H9 (cell line): ENCODE results near the gene AKT1S1. TPM values are rescaled to one million over a fixed set of nuclear protein-coding genes. Genes with fewer than 3 reads are reported as not detected.

Experiments
- DNase-seq: peaks from one replicate; pipeline ENCODE4 v3.0.0-alpha.2; 2017
- H2AFZ ChIP-seq: one replicate; pipeline ENCODE4 v1.6.1; 2013; ENCODE audit warnings: mild to moderate bottlenecking, low read length, control low read depth, moderate library complexity
- H2AK5ac ChIP-seq: 2 replicates; pipeline ENCODE4 v1.6.1; 2013; ENCODE audit warnings: low read length, control low read depth, mixed read lengths; ENCODE audit not compliant: insufficient read length
- H2BK120ac ChIP-seq: one replicate; pipeline ENCODE4 v1.6.1; 2013; ENCODE audit warnings: low read depth, mild to moderate bottlenecking, low read length, control low read depth, inconsistent platforms; ENCODE audit not compliant: poor library complexity, severe bottlenecking
- H2BK12ac ChIP-seq: 2 replicates; pipeline ENCODE4 v1.6.1; 2013; ENCODE audit warnings: low read length, control low read depth, mixed read lengths, low read depth; ENCODE audit not compliant: insufficient read length
- H2BK15ac ChIP-seq: 2 replicates; pipeline ENCODE4 v1.6.1; 2013; ENCODE audit warnings: low read depth, low read length, control low read depth
- H2BK20ac ChIP-seq: one replicate; pipeline ENCODE4 v1.6.1; 2013; ENCODE audit warnings: low read depth, mild to moderate bottlenecking, low read length, control low read depth, inconsistent platforms; ENCODE audit not compliant: poor library complexity, severe bottlenecking
- H2BK5ac ChIP-seq: 2 replicates; pipeline ENCODE4 v1.6.1; 2013; ENCODE audit warnings: low read length, control low read depth, mixed read lengths; ENCODE audit not compliant: insufficient read length
- H3K14ac ChIP-seq: 2 replicates; pipeline ENCODE4 v1.6.1; 2013; ENCODE audit warnings: low read length, control low read depth; ENCODE audit not compliant: insufficient read depth
- H3K18ac ChIP-seq: 2 replicates; pipeline ENCODE4 v1.6.1; 2013; ENCODE audit warnings: low read depth, mild to moderate bottlenecking, mixed read lengths, low read length, control low read depth; ENCODE audit not compliant: insufficient read length
- H3K23ac ChIP-seq: 2 replicates; pipeline ENCODE4 v1.6.1; 2013; ENCODE audit warnings: low read length, control low read depth, mixed read lengths, low read depth; ENCODE audit not compliant: insufficient read length
- H3K23me2 ChIP-seq: 2 replicates; pipeline ENCODE4 v1.6.1; 2013; ENCODE audit warnings: low read depth, mild to moderate bottlenecking, mixed read lengths, low read length, control low read depth; ENCODE audit not compliant: insufficient read length, poor library complexity, severe bottlenecking
- H3K27ac ChIP-seq: 2 replicates; pipeline ENCODE4 v1.5.1; 2013; ENCODE audit warnings: low read length, control low read depth, mixed read lengths, low read depth; ENCODE audit not compliant: insufficient read length
- H3K27me3 ChIP-seq: 2 replicates; pipeline ENCODE4 v1.6.1; 2013; ENCODE audit warnings: low read length, control low read depth, inconsistent platforms; ENCODE audit not compliant: insufficient read depth
- H3K4ac ChIP-seq: 2 replicates; pipeline ENCODE4 v1.6.1; 2013; ENCODE audit warnings: low read depth, mild to moderate bottlenecking, control low read depth, inconsistent platforms, low read length, moderate library complexity
- H3K4me1 ChIP-seq: 2 replicates; pipeline ENCODE4 v1.6.1; 2013; ENCODE audit warnings: low read length, control low read depth, inconsistent platforms; ENCODE audit not compliant: insufficient read depth
- H3K4me2 ChIP-seq: 2 replicates; pipeline ENCODE4 v1.6.1; 2013; ENCODE audit warnings: low read length, control low read depth, mixed read lengths; ENCODE audit not compliant: insufficient read length, insufficient read depth
- H3K56ac ChIP-seq: 2 replicates; pipeline ENCODE4 v1.6.1; 2013; ENCODE audit warnings: low read depth, mild to moderate bottlenecking, mixed read lengths, low read length, control low read depth; ENCODE audit not compliant: insufficient read length
- H3K79me1 ChIP-seq: 2 replicates; pipeline ENCODE4 v1.6.1; 2013; ENCODE audit warnings: low read depth, mild to moderate bottlenecking, moderate library complexity, low read length, control low read depth, inconsistent platforms; ENCODE audit not compliant: insufficient read depth, poor library complexity, severe bottlenecking
- H3K79me2 ChIP-seq: 2 replicates; pipeline ENCODE4 v1.6.1; 2013; ENCODE audit warnings: low read length, control low read depth, inconsistent platforms; ENCODE audit not compliant: insufficient read depth
- H3K9ac ChIP-seq: 2 replicates; pipeline ENCODE4 v1.6.1; 2013; ENCODE audit warnings: low read length, control low read depth, mixed read lengths; ENCODE audit not compliant: insufficient read length; ENCODE audit errors: extremely low read depth
- H3K9me3 ChIP-seq: one replicate; pipeline ENCODE4 v1.6.1; 2013; ENCODE audit warnings: low read depth, low read length, inconsistent platforms; ENCODE audit not compliant: control insufficient read depth
- H3T11ph ChIP-seq: one replicate; pipeline ENCODE4 v1.6.1; 2013; ENCODE audit warnings: mild to moderate bottlenecking, low read length, control low read depth, inconsistent platforms
- H4K20me1 ChIP-seq: one replicate; pipeline ENCODE4 v1.6.1; 2013; ENCODE audit not compliant: control insufficient read depth, insufficient read length, insufficient read depth
- H4K5ac ChIP-seq: 2 replicates; pipeline ENCODE4 v1.6.1; 2013; ENCODE audit warnings: low read depth, mild to moderate bottlenecking, mixed read lengths, low read length, control low read depth; ENCODE audit not compliant: insufficient read length
- H4K8ac ChIP-seq: replicated peaks from 2 replicates; pipeline ENCODE4 v1.6.1; 2013; ENCODE audit warnings: low read length, control low read depth, mixed read lengths, low read depth; ENCODE audit not compliant: insufficient read length
- H4K91ac ChIP-seq: 2 replicates; pipeline ENCODE4 v1.6.1; 2013; ENCODE audit warnings: low read depth, mild to moderate bottlenecking, moderate library complexity, mixed read lengths, low read length, control low read depth; ENCODE audit not compliant: insufficient read length
- H3K27ac Mint-ChIP-seq, 3 experiments: 2 replicates in 2 of 3; 3 replicates in 1 of 3; pipeline ENCODE4 v1.8.0; 2020 to 2021; ENCODE audit warnings: mixed read lengths in 3 of 3, mild to moderate bottlenecking in 1 of 3, moderate library complexity in 1 of 3
- H3K27me3 Mint-ChIP-seq: 2 replicates; pipeline ENCODE4 v1.8.0; 2021; ENCODE audit warnings: low read depth, mild to moderate bottlenecking, moderate library complexity, mixed read lengths
- H3K36me3 Mint-ChIP-seq, 3 experiments: 2 replicates in 2 of 3; 3 replicates in 1 of 3; pipeline ENCODE4 v1.8.0; 2020 to 2021; ENCODE audit warnings: low read depth in 3 of 3, mixed read lengths in 3 of 3; ENCODE audit not compliant: insufficient read depth in 1 of 3
- H3K4me1 Mint-ChIP-seq, 2 experiments: 2 replicates each; pipeline ENCODE4 v1.8.0; 2020; ENCODE audit warnings: mixed read lengths in 2 of 2
- H3K4me3 Mint-ChIP-seq, 2 experiments: 2 replicates in 1 of 2; 3 replicates in 1 of 2; pipeline ENCODE4 v1.8.0; 2020 to 2021; ENCODE audit warnings: mild to moderate bottlenecking in 2 of 2, mixed read lengths in 2 of 2, moderate library complexity in 1 of 2
- H3K9me3 Mint-ChIP-seq, 2 experiments: 2 replicates in 1 of 2; 3 replicates in 1 of 2; pipeline ENCODE4 v1.8.0; 2020; ENCODE audit warnings: mild to moderate bottlenecking in 2 of 2, mixed read lengths in 2 of 2, moderate library complexity in 1 of 2
- WGBS: extraction: QIAGEN DNeasy Blood & Tissue Kit; methylation state at CpG from one replicate; pipeline ENCODE4 v1.1.7; 2013; ENCODE audit warnings: missing lambda C conversion rate, low lambda C conversion rate, mixed read lengths; ENCODE audit not compliant: insufficient read length; ENCODE audit errors: extremely low coverage; 5-methylcytosine and 5-hydroxymethylcytosine counted together
- total RNA-seq: library from RNA; stranded (reverse); gene quantifications from 2 replicates; pipeline ENCODE4 v1.2.1, GENCODE V29; 2021
- TF ChIP-seq, protein P1 (sequence below): fragments of 200-600 bp; sonication (generic); conservative IDR thresholded peaks from 3 replicates; pipeline ENCODE4 v1.8.0; 2021; ENCODE audit warnings: antibody characterized with exemption, mild to moderate bottlenecking

AKT1S1 gene
- total RNA-seq, 1 experiment from 2014 or later = 43.5 TPM

DNA sequence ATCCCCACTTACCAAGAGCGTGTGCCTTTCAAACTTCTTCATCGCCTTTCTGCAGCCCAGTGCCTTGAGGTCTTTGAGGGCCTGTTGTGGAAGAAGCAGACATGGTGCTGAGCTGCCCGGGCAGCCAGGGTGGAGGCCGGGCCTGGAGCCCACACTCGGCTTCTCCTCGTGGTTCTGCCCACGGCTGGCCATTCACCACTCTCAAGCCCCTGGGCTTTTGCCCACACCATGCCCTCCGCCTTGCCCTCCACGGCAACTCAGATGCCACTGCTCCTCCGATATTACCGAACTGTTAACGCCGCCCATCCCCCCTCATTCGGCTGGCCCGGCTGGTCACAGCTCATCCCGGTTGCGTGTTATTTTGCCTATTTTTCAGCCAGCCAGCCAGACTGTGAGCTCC is 14.2 kb upstream of the AKT1S1 start:
- Histone ChIP-seq H2BK120ac (no peak overlapping the region), H3K23me2 (peaks cover 3% of the 10 kb centered on the region), H4K8ac (no peak overlapping the region), H3K9me3 (no peaks in the 10 kb centered on the region), H2BK5ac (no peak overlapping the region), H2BK15ac (no peak overlapping the region), H4K91ac (no peak overlapping the region), H3K23ac (no peak overlapping the region), H2BK20ac (no peak overlapping the region), H3K27me3 (no peaks in the 10 kb centered on the region; the same call in 1 of the 2 replicates), H3K9ac (no peak overlapping the region), H3K56ac (no peak overlapping the region), H2BK12ac (no peak overlapping the region), H4K5ac (no peak overlapping the region), H3K14ac (no peak overlapping the region), H2AK5ac (no peak overlapping the region), H2AFZ (no peak overlapping the region), H3K79me2 (no peaks in the 10 kb centered on the region), H3K4me2 (no peak overlapping the region), H3K4me1 (no peaks in the 10 kb centered on the region), H3K27ac (no peak overlapping the region), H3K4ac (no peak overlapping the region), H3K18ac (no peak overlapping the region), H4K20me1 (peaks cover 5% of the 10 kb centered on the region), H3K79me1 (no peaks in the 10 kb centered on the region), H3T11ph (no peak overlapping the region)
- Mint-ChIP-seq H3K36me3 (peaks cover 12 to 16% (median 12%) of the 10 kb centered on the region in 3 experiments), H3K9me3 (peaks cover 0 to 11% of the 10 kb centered on the region in 2 experiments; a peak in 1 of 5 replicates), H3K27ac (no peak overlapping the region), H3K4me1 (peaks cover 3 to 21% of the 10 kb centered on the region in 2 experiments; a peak in 3 of 4 replicates), H3K4me3 (peak overlapping the region in 1 of 2 experiments; percentile 81; a peak in 1 of 5 replicates), H3K27me3 (peaks cover 48% of the 10 kb centered on the region)
- TF ChIP-seq, protein P1, sequence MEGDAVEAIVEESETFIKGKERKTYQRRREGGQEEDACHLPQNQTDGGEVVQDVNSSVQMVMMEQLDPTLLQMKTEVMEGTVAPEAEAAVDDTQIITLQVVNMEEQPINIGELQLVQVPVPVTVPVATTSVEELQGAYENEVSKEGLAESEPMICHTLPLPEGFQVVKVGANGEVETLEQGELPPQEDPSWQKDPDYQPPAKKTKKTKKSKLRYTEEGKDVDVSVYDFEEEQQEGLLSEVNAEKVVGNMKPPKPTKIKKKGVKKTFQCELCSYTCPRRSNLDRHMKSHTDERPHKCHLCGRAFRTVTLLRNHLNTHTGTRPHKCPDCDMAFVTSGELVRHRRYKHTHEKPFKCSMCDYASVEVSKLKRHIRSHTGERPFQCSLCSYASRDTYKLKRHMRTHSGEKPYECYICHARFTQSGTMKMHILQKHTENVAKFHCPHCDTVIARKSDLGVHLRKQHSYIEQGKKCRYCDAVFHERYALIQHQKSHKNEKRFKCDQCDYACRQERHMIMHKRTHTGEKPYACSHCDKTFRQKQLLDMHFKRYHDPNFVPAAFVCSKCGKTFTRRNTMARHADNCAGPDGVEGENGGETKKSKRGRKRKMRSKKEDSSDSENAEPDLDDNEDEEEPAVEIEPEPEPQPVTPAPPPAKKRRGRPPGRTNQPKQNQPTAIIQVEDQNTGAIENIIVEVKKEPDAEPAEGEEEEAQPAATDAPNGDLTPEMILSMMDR = no peak
- WGBS = no CpG with 5 or more reads among the region's 17 CpGs
- DNase-seq = no peak
